Liver (tissue), 9 donors: ENCODE results near the gene KCNMA1. TPM values are rescaled to one million over a fixed set of nuclear protein-coding genes. Genes with fewer than 3 reads are reported as not detected.
"Not testable (repeated sequence)": the region's sequence is repeated elsewhere in the genome, so short reads cannot be mapped to it uniquely, and the experiment has no call there.

Experiments used
- DNase-seq: peaks from one replicate; pipeline ENCODE4 v3.0.0-alpha.2; 2017; ENCODE audit warnings: low spot score
- H3K27ac ChIP-seq, 2 donors: one replicate each; pipeline ENCODE4 v1.7.0; 2013; ENCODE audit warnings: inconsistent platforms in 2 of 2, low read length in 2 of 2, control low read depth in 1 of 2, low read depth in 1 of 2, mild to moderate bottlenecking in 1 of 2
- H3K27me3 ChIP-seq, 4 donors: one replicate each; pipeline versions ENCODE4 v1.6.1 to v1.7.0; 2013; ENCODE audit warnings: low read length in 3 of 4, inconsistent platforms in 1 of 4, mild to moderate bottlenecking in 1 of 4, moderate library complexity in 1 of 4; ENCODE audit not compliant: control insufficient read depth in 4 of 4, insufficient read depth in 4 of 4
- H3K36me3 ChIP-seq, 4 donors: one replicate each; pipeline versions ENCODE4 v1.6.1 to v1.7.0; 2013; ENCODE audit warnings: low read length in 3 of 4, mild to moderate bottlenecking in 3 of 4, low read depth in 1 of 4, moderate library complexity in 1 of 4; ENCODE audit not compliant: control insufficient read depth in 4 of 4, insufficient read depth in 3 of 4
- H3K4me1 ChIP-seq, 4 donors: one replicate each; pipeline versions ENCODE4 v1.6.1 to v1.7.0; 2013; ENCODE audit warnings: low read length in 3 of 4, mild to moderate bottlenecking in 3 of 4, moderate library complexity in 1 of 4; ENCODE audit not compliant: control insufficient read depth in 4 of 4, insufficient read depth in 4 of 4
- H3K4me3 ChIP-seq, 3 donors: one replicate each; pipeline versions ENCODE4 v1.6.1 to v1.7.0; 2013; ENCODE audit warnings: low read length in 3 of 3, control low read depth in 1 of 3, low read depth in 1 of 3, mild to moderate bottlenecking in 1 of 3
- H3K9ac ChIP-seq, 2 donors: one replicate each; pipeline ENCODE4 v1.7.0; 2013; ENCODE audit warnings: low read length in 2 of 2, mild to moderate bottlenecking in 2 of 2, moderate library complexity in 2 of 2, control low read depth in 1 of 2, low read depth in 1 of 2
- H3K9me3 ChIP-seq, 4 donors: one replicate each; pipeline versions ENCODE4 v1.6.1 to v1.7.0; 2013; ENCODE audit warnings: low read length in 3 of 4; ENCODE audit not compliant: control insufficient read depth in 4 of 4
- ATF3 ChIP-seq: IDR thresholded peaks from 2 replicates; pipeline ENCODE4 v1.6.1; 2016; ENCODE audit warnings: antibody characterized with exemption
- CTCF ChIP-seq: fragments of 150-350 bp; IDR thresholded peaks from 2 replicates; pipeline ENCODE4 v1.5.1; 2017; ENCODE audit warnings: improper control_type of control experiment, low read depth, low read length; ENCODE audit not compliant: missing input control
- EGR1 ChIP-seq, 2 donors: IDR thresholded peaks; 2 replicates each; pipeline ENCODE4 v1.6.1; 2016 to 2018; ENCODE audit warnings: antibody characterized with exemption in 2 of 2, low read depth in 2 of 2
- FOXA1 ChIP-seq: IDR thresholded peaks from 2 replicates; pipeline ENCODE4 v1.6.1; 2016; ENCODE audit warnings: antibody characterized with exemption
- FOXA2 ChIP-seq: IDR thresholded peaks from 2 replicates; pipeline ENCODE4 v1.6.1; 2016; ENCODE audit warnings: antibody characterized with exemption
- GABPA ChIP-seq, 2 donors: IDR thresholded peaks in 1 of 2; conservative IDR thresholded peaks in 1 of 2; 2 replicates each; pipeline ENCODE4 v1.6.1; 2016; ENCODE audit warnings: antibody characterized with exemption in 2 of 2, mild to moderate bottlenecking in 1 of 2, moderate library complexity in 1 of 2
- HNF4A ChIP-seq, 2 donors: conservative IDR thresholded peaks; 2 replicates each; pipeline ENCODE4 v1.6.1; 2016; ENCODE audit warnings: antibody characterized with exemption in 2 of 2, mild to moderate bottlenecking in 2 of 2
- HNF4G ChIP-seq: IDR thresholded peaks from 2 replicates; pipeline ENCODE4 v1.6.1; 2016; ENCODE audit warnings: antibody characterized with exemption
- JUND ChIP-seq, 2 donors: IDR thresholded peaks; 2 replicates each; pipeline ENCODE4 v1.6.1; 2016; ENCODE audit warnings: antibody characterized with exemption in 2 of 2
- NR2F2 ChIP-seq: IDR thresholded peaks from 2 replicates; pipeline ENCODE4 v1.6.1; 2016; ENCODE audit warnings: antibody characterized with exemption
- RAD21 ChIP-seq, 2 donors: IDR thresholded peaks; 2 replicates each; pipeline ENCODE4 v1.6.1; 2016; ENCODE audit warnings: antibody characterized with exemption in 2 of 2, mild to moderate bottlenecking in 2 of 2
- REST ChIP-seq: IDR thresholded peaks from 2 replicates; pipeline ENCODE4 v1.6.1; 2016; ENCODE audit warnings: antibody characterized with exemption, mild to moderate bottlenecking
- RXRA ChIP-seq, 2 donors: IDR thresholded peaks; 2 replicates each; pipeline ENCODE4 v1.6.1; 2017 to 2018; ENCODE audit warnings: antibody characterized with exemption in 2 of 2, mild to moderate bottlenecking in 1 of 2
- SP1 ChIP-seq: IDR thresholded peaks from 2 replicates; pipeline ENCODE4 v1.6.1; 2018; ENCODE audit warnings: antibody characterized with exemption, mild to moderate bottlenecking
- TAF1 ChIP-seq: conservative IDR thresholded peaks from 2 replicates; pipeline ENCODE4 v1.6.1; 2016; ENCODE audit warnings: antibody characterized with exemption, mild to moderate bottlenecking
- YY1 ChIP-seq: IDR thresholded peaks from 2 replicates; pipeline ENCODE4 v1.6.1; 2016; ENCODE audit warnings: antibody characterized with exemption, mild to moderate bottlenecking
- ZBTB33 ChIP-seq: IDR thresholded peaks from 2 replicates; pipeline ENCODE4 v1.6.1; 2016; ENCODE audit warnings: antibody characterized with exemption
- WGBS: extraction: QIAGEN DNeasy Blood & Tissue Kit; methylation state at CpG from one replicate; pipeline ENCODE4 v1.1.7; 2013; 5-methylcytosine and 5-hydroxymethylcytosine counted together
- polyA plus RNA-seq, 2 donors: library from polyadenylated mRNA; stranded (reverse) in 1 of 2; unstranded in 1 of 2; fragments of 200-250 nt in 1 of 2; fragments of >200 nt in 1 of 2; fragmentation: Nextera tagmentation in 1 of 2; extraction: Ambion mirVana in 1 of 2; gene quantifications; one replicate each; pipeline versions ENCODE4 v1.2.1 to v1.2.3, GENCODE V29; 2013 to 2015
- total RNA-seq, 2 donors: library from RNA; depleted of rRNA; stranded (reverse); fragments of >200 nt; gene quantifications; one replicate each; pipeline ENCODE4 v1.2.3, GENCODE V29; 2014
- TF ChIP-seq, protein P1 (sequence below): IDR thresholded peaks from 2 replicates; pipeline ENCODE4 v1.6.1; 2016; ENCODE audit warnings: antibody characterized with exemption
- donor health status: healthy.
- donor health status: healthy.
- donor health status: healthy.
- donor health status: healthy.
- donor health status: healthy.

The KCNMA1 gene
- total and polyA plus RNA-seq, 4 donors: 2.5 to 9.7 (median 4.7) TPM

GRCh38 chr10:77590344-77591237 lies 47.0 kb downstream of the KCNMA1 start:
- Histone ChIP-seq H3K4me1 (peaks cover 0 to 16% (median 10%) of the 10 kb centered on the region in 4 donors), H3K36me3 (no peaks in the 10 kb centered on the region), H3K27me3 (no peaks in the 10 kb centered on the region), H3K9me3 (no peaks in the 10 kb centered on the region), H3K27ac (no peak overlapping the region), H3K9ac (no peak overlapping the region), H3K4me3 (no peak overlapping the region)
- WGBS: 96% methylated on average over 32 of the region's 32 CpGs
- DNase-seq: no peak
- TF ChIP-seq NR2F2: no peak
- TF ChIP-seq TAF1: no peak

GRCh38 chr10:77589703-77590102 lies 47.9 kb downstream of the KCNMA1 start:
- H3K4me3 ChIP-seq, H3K9ac ChIP-seq, H3K9me3 ChIP-seq, H3K36me3 ChIP-seq, H3K27me3 ChIP-seq, H3K27ac ChIP-seq, DNase-seq: not testable (repeated sequence)
- peaks cover 0 to 16% (median 10%) of the 10 kb centered on the region in 4 donors for H3K4me1 ChIP-seq
- WGBS: 95% methylated on average over 8 of the region's 8 CpGs

- Histone ChIP-seq H3K27ac (no peak overlapping the region), H3K36me3 (no peaks in the 10 kb centered on the region), H3K9ac (no peak overlapping the region), H3K4me1 (peaks cover 0 to 16% (median 10%) of the 10 kb centered on the region in 4 donors), H3K9me3 (no peaks in the 10 kb centered on the region), H3K27me3 (no peaks in the 10 kb centered on the region), H3K4me3 (no peak overlapping the region)
- no peak for DNase-seq
- WGBS: 96% methylated on average over 7 of the region's 7 CpGs
- TF ChIP-seq RAD21 (IDR thresholded peaks at IDR 0.05) (no peak), REST (no peak), FOXA2 (no peak), EGR1 (IDR thresholded peaks at IDR 0.05; ENCODE audit: low read depth in 2 of 2) (no peak), HNF4G (no peak), HNF4A (conservative IDR thresholded peaks at IDR 0.05) (no peak), NR2F2 (no peak), TAF1 (no peak), ZBTB33 (no peak), SP1 (no peak), ATF3 (no peak), RXRA (IDR thresholded peaks at IDR 0.05) (no peak), CTCF (no peak), GABPA (IDR thresholded peaks at IDR 0.05 in 1 of 2, conservative IDR thresholded peaks at IDR 0.05 in 1 of 2) (no peak), FOXA1 (no peak), YY1 (no peak), JUND (IDR thresholded peaks at IDR 0.05) (no peak)
- TF ChIP-seq, protein P1, sequence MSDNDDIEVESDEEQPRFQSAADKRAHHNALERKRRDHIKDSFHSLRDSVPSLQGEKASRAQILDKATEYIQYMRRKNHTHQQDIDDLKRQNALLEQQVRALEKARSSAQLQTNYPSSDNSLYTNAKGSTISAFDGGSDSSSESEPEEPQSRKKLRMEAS: no peak
These were observed 48.7 kb downstream of the KCNMA1 start for GRCh38 chr10:77588886-77589285.
